ENCODE measurements around the gene STAT3.

- TF ChIP-seq CTCF (IDR thresholded peaks at IDR 0.05; ENCODE audit: low read depth, low read length, poor library complexity, severe bottlenecking), result no peak
- TF ChIP-seq EZH2phosphoT487 (IDR thresholded peaks at IDR 0.05; ENCODE audit: borderline replicate concordance, low read length), result no peak
Measured at GRCh38 chr17:42424991-42425610, 36.9 kb upstream of the STAT3 start.

Measured in DOHH2 (cell line).